ENCODE measurements around the gene KRTAP12-2.
"Not testable (repeated sequence)": the region's sequence is repeated elsewhere in the genome, so short reads cannot be mapped to it uniquely, and the experiment has no call there.

GRCh38 chr21:44689740-44690139, 23.0 kb upstream of the KRTAP12-2 start:
- TF ChIP-seq CTCF (conservative IDR thresholded peaks at IDR 0.05 in 1 of 2, IDR thresholded peaks at IDR 0.05 in 1 of 2; ENCODE audit: low read depth in 1 of 2, low read length in 2 of 2); EZH2 (IDR thresholded peaks at IDR 0.05; ENCODE audit: low read length, missing control alignments): not testable (repeated sequence)

All from fibroblast of lung (primary cell).